ENCODE results near the gene PTPRJ. TPM values are rescaled to one million over a fixed set of nuclear protein-coding genes. Genes with fewer than 3 reads are reported as not detected.

The PTPRJ gene
- total and polyA plus RNA-seq, 9 of the 15 experiments (the other 6 are each of a cell fraction or from before 2014, with no cell fraction given): 0.56 to 10.7 (median 4.8) TPM

GRCh38 chr11:48154151-48154550 lies 173.8 kb downstream of the PTPRJ start:
- Histone ChIP-seq H3K4me3 (no peak overlapping the region), H3K79me2 (ENCODE audit: control insufficient read depth, insufficient read depth, low read length) (no peaks in the 10 kb centered on the region), H3K36me3 (ENCODE audit: control insufficient read depth, insufficient read depth, low read length) (peaks cover 10% of the 10 kb centered on the region; the same call in 1 of the 3 replicates), H2AFZ (ENCODE audit: low read depth, low read length) (no peak overlapping the region), H3K27ac (ENCODE audit: extremely low read depth, low read depth, low read length) (no peak overlapping the region), H4K20me1 (replicated peaks; ENCODE audit: control insufficient read depth, insufficient read depth, low read length) (no peaks in the 10 kb centered on the region), H3K27me3 (ENCODE audit: control insufficient read depth in 2 of 2, insufficient read depth in 2 of 2, low read length in 2 of 2) (no peaks in the 10 kb centered on the region), H3K4me2 (ENCODE audit: insufficient read depth, low read length) (no peak overlapping the region), H3K9me3 (replicated peaks; ENCODE audit: control insufficient read depth, insufficient read depth, low read depth, low read length) (peaks cover 2% of the 10 kb centered on the region; the same call in 1 of the 2 replicates), H3K9me1 (ENCODE audit: control insufficient read depth, insufficient read depth, low read length) (no peaks in the 10 kb centered on the region), H3K9ac (ENCODE audit: insufficient read depth in 1 of 2, low read depth in 2 of 2, low read length in 2 of 2) (no peak overlapping the region), H3K4me1 (replicated peaks in 1 of 2; ENCODE audit: control insufficient read depth in 2 of 2, insufficient read depth in 2 of 2, low read length in 2 of 2) (no peaks in the 10 kb centered on the region)
- no peak for DNase-seq (ENCODE audit: extremely low read depth in 1 of 4, low spot score in 3 of 4)
- POLR2A ChIA-PET: no interaction called here
- CTCF ChIA-PET (ENCODE audit: low intra/inter-chr PET ratio): no interaction called here
- in situ Hi-C loops (cut with MboI) (no loop called here), intact Hi-C loops (cut with micrococcal nuclease) (no loop called here)
- BruUV-seq (replicated peaks): no TSS peak
- TF ChIP-seq E2F6 (IDR thresholded peaks at IDR 0.05; ENCODE audit: borderline replicate concordance in 1 of 2, extremely low read depth in 1 of 2, insufficient read depth in 1 of 2, insufficient read length in 1 of 2, low read depth in 1 of 2, low read length in 1 of 2, poor library complexity in 1 of 2, severe bottlenecking in 1 of 2) (no peak), RBM39 (optimal IDR thresholded peaks at IDR 0.05; ENCODE audit: low read depth, low read length) (no peak), HDAC6 (IDR thresholded peaks at IDR 0.05; ENCODE audit: low read depth, low read length) (no peak), PHF21A (IDR thresholded peaks at IDR 0.05; ENCODE audit: borderline replicate concordance, low read depth) (no peak), ESRRA (IDR thresholded peaks at IDR 0.05; ENCODE audit: borderline replicate concordance, low read depth) (no peak), ZNF165 (CRISPR knock-in tag; IDR thresholded peaks at IDR 0.05; ENCODE audit: borderline replicate concordance) (no peak), SMARCC2 (IDR thresholded peaks at IDR 0.05; ENCODE audit: low read depth) (no peak), POLR3A (IDR thresholded peaks at IDR 0.05; ENCODE audit: borderline replicate concordance, extremely low read depth, insufficient read depth, insufficient read length) (no peak), ZNF717 (CRISPR knock-in tag; IDR thresholded peaks at IDR 0.05) (no peak), C11orf30 (IDR thresholded peaks at IDR 0.05; ENCODE audit: low read depth) (no peak), ZNF740 (CRISPR knock-in tag; IDR thresholded peaks at IDR 0.05) (no peak), ZNF740 (tag; IDR thresholded peaks at IDR 0.05) (no peak), SRSF9 (IDR thresholded peaks at IDR 0.05; ENCODE audit: borderline replicate concordance, low read depth, low read length) (no peak), COPS2 (conservative IDR thresholded peaks at IDR 0.05) (no peak)
- TF ChIP-seq, protein P1, sequence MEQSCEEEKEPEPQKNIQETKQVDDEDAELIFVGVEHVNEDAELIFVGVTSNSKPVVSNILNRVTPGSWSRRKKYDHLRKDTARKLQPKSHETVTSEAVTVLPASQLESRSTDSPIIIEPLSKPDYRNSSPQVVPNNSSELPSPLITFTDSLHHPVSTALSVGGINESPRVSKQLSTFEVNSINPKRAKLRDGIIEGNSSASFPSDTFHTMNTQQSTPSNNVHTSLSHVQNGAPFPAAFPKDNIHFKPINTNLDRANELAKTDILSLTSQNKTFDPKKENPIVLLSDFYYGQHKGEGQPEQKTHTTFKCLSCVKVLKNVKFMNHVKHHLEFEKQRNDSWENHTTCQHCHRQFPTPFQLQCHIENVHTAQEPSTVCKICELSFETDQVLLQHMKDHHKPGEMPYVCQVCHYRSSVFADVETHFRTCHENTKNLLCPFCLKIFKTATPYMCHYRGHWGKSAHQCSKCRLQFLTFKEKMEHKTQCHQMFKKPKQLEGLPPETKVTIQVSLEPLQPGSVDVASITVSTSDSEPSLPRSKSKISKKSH (CRISPR knock-in tag; IDR thresholded peaks at IDR 0.05): no peak
- ATAC-seq: no peak
- FAIRE-seq: no peak
- WGBS (ENCODE audit: insufficient coverage, low coverage, missing lambda C conversion rate): 45% methylated on average over 3 of the region's 3 CpGs

Measured in K562 (cell line).